Left lung (tissue), 10 donors: ENCODE measurements around the gene MAGEF1. TPM values are rescaled to one million over a fixed set of nuclear protein-coding genes. Genes with fewer than 3 reads are reported as not detected.

Experiments used
- ATAC-seq: fragments of 200-7000 bp; cut with Tn5 transposase; one replicate; pipeline ENCODE4 v1.9.1; 2020; ENCODE audit warnings: moderate library complexity
- DNase-seq, 4 donors: peaks; one replicate each; pipeline ENCODE4 v3.0.0-alpha.2; 2013 to 2020
- H3K27ac ChIP-seq, 2 donors: fragments of 200-600 bp; sonication (generic) in 1 of 2; one replicate each; pipeline versions ENCODE4 v1.5.0 to v1.8.0; 2020 to 2021
- H3K27me3 ChIP-seq, 2 donors: fragments of 200-600 bp; sonication (generic) in 1 of 2; one replicate each; pipeline versions ENCODE4 v1.5.0 to v1.8.0; 2020 to 2021
- H3K36me3 ChIP-seq, 2 donors: fragments of 200-600 bp; sonication (generic) in 1 of 2; one replicate each; pipeline versions ENCODE4 v1.5.0 to v1.8.0; 2020 to 2021
- H3K4me1 ChIP-seq, 2 donors: fragments of 200-600 bp; one replicate each; pipeline ENCODE4 v1.8.0; 2021
- H3K4me3 ChIP-seq, 2 donors: fragments of 200-600 bp; sonication (generic) in 1 of 2; one replicate each; pipeline versions ENCODE4 v1.5.0 to v1.8.0; 2020 to 2021; ENCODE audit warnings: mild to moderate bottlenecking in 1 of 2
- H3K9me3 ChIP-seq, 2 donors: fragments of 200-600 bp; sonication (generic) in 1 of 2; one replicate each; pipeline versions ENCODE4 v1.5.0 to v1.8.0; 2020 to 2021
- CTCF ChIP-seq, 2 donors: fragments of 200-600 bp; sonication (generic) in 1 of 2; IDR thresholded peaks; one replicate each; pipeline versions ENCODE4 v1.5.0 to v1.8.0; 2021; ENCODE audit warnings: antibody characterized with exemption in 2 of 2
- intact Hi-C, 2 donors: fragments of 100-400 bp; cut with DNase I; formaldehyde crosslinking; loops; one replicate each; pipeline versions ENCODE4 v1.11.2 to v1.14.2; 2022
- polyA plus RNA-seq, 6 donors: library from polyadenylated mRNA; unstranded; fragments of 120-200 nt; gene quantifications; one replicate each; pipeline ENCODE4 v1.2.1, GENCODE V29; 2013; ENCODE audit not compliant: insufficient read length in 6 of 6
- total RNA-seq, 2 donors: library from RNA; stranded (reverse); fragmentation: NEBNext Ultra II Directional; extraction: Animal tissue kit (Norgen Biotek cat#: 25700); gene quantifications; one replicate each; pipeline ENCODE4 v1.2.1, GENCODE V29; 2021
- donor health status: DM: no; HTN: yes; CAD: no.
- donor health status: DM: no; HTN: no; CAD: no.

MAGEF1 gene
- total and polyA plus RNA-seq, 8 donors = 27.8 to 62.4 (median 53.3) TPM

- intact Hi-C loops = no loop called here
- no peaks in the 10 kb centered on the region for H3K36me3 ChIP-seq
- H3K4me1 ChIP-seq = peaks cover 3 to 27% of the 10 kb centered on the region in 2 donors
- H3K27ac ChIP-seq = peak overlapping the region; percentile 88 to 94
- TF ChIP-seq CTCF (IDR thresholded peaks at IDR 0.05) = no peak
- ATAC-seq (peak; percentile 37), DNase-seq (no peak)
- no peaks in the 10 kb centered on the region for H3K9me3 ChIP-seq
- peak overlapping the region; percentile 70 to 83 for H3K4me3 ChIP-seq
- H3K27me3 ChIP-seq = no peaks in the 10 kb centered on the region
These were observed 883 bp downstream of the MAGEF1 start for GRCh38 chr3:184710870-184711492.

- Histone ChIP-seq H3K4me1 (no peaks in the 10 kb centered on the region), H3K4me3 (no peak overlapping the region), H3K9me3 (no peaks in the 10 kb centered on the region), H3K27ac (no peak overlapping the region), H3K27me3 (no peaks in the 10 kb centered on the region), H3K36me3 (no peaks in the 10 kb centered on the region)
- intact Hi-C loops = no loop called here
- no peak for TF ChIP-seq CTCF (IDR thresholded peaks at IDR 0.05)
- DNase-seq (no peak), ATAC-seq (no peak)
These were observed 8.2 kb downstream of the MAGEF1 start for GRCh38 chr3:184703657-184704056.

DNA sequence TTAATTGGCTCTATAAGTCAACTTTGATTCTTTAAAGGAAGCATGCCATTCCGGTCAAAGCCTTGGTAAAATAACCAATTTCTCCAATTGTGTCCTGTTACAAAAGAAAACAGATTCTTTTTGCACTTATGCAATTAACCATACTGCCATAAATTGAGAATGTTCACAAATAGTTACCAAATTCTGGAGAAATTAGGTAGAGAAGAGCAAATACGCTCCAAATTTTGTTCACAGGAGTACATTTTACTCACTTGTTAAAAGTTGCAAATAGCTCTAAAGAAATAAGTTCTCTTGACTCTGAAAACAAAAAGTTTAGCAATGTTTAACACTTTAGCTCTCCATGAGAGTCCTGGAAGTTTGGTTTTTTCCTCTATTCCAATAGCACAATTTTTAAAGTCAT, 11.1 kb downstream of the MAGEF1 start:
- Histone ChIP-seq H3K27ac (no peak overlapping the region), H3K27me3 (no peaks in the 10 kb centered on the region), H3K4me1 (peaks cover 0 to 9% of the 10 kb centered on the region in 2 donors), H3K36me3 (no peaks in the 10 kb centered on the region), H3K9me3 (no peaks in the 10 kb centered on the region), H3K4me3 (no peak overlapping the region)
- ATAC-seq = no peak
- no peak for TF ChIP-seq CTCF (IDR thresholded peaks at IDR 0.05)
- DNase-seq = no peak
- intact Hi-C loops = no loop called here

- no peaks in the 10 kb centered on the region for H3K9me3 ChIP-seq
- no peak overlapping the region for H3K4me3 ChIP-seq
- no peak for DNase-seq
- H3K36me3 ChIP-seq = no peaks in the 10 kb centered on the region
- H3K4me1 ChIP-seq = peaks cover 0 to 9% of the 10 kb centered on the region in 2 donors
- TF ChIP-seq CTCF (IDR thresholded peaks at IDR 0.05) = no peak
- no peak for ATAC-seq
- H3K27me3 ChIP-seq = no peaks in the 10 kb centered on the region
- no peak overlapping the region for H3K27ac ChIP-seq
- intact Hi-C loops = no loop called here
These were observed 14.0 kb downstream of the MAGEF1 start for GRCh38 chr3:184697845-184698244.

- DNase-seq (peak in 3 of 4 donors; percentile 66 to 88 (median 67)), ATAC-seq (peak; percentile 77)
- peaks cover 4 to 16% of the 10 kb centered on the region in 2 donors for H3K4me1 ChIP-seq
- no peak for TF ChIP-seq CTCF (IDR thresholded peaks at IDR 0.05)
- H3K27me3 ChIP-seq = no peaks in the 10 kb centered on the region
- intact Hi-C loops = no loop called here
- no peaks in the 10 kb centered on the region for H3K9me3 ChIP-seq
- H3K36me3 ChIP-seq = no peaks in the 10 kb centered on the region
- H3K27ac ChIP-seq = no peak overlapping the region
- no peak overlapping the region for H3K4me3 ChIP-seq
These were observed 15.2 kb downstream of the MAGEF1 start for GRCh38 chr3:184696697-184697096.
